ENCODE results near the gene CACNA2D2.
A peak's percentile ranks its signal among the peaks of the same experiment; 100 is the strongest.

Gene CACNA2D2

GRCh38 chr3:50441424-50442217 lies 61.8 kb downstream of the CACNA2D2 start:
- no peaks in the 10 kb centered on the region for H3K4me1 ChIP-seq (ENCODE audit: insufficient read depth, low read length)
- peaks cover 20% of the 10 kb centered on the region for H3K27me3 ChIP-seq (ENCODE audit: insufficient read depth, low read length, poor library complexity)
- peaks cover 7% of the 10 kb centered on the region for H4K20me1 ChIP-seq (ENCODE audit: insufficient read depth, low read length)
- DNase-seq, result no peak
- H3K27ac ChIP-seq (ENCODE audit: low read length), result no peak overlapping the region
- no peak overlapping the region for H3K4me3 ChIP-seq (ENCODE audit: low read depth in 1 of 2, low read length in 2 of 2)
- no peaks in the 10 kb centered on the region for H3K9me3 ChIP-seq (ENCODE audit: insufficient read depth, low read length, severe bottlenecking)
- no peak for ATAC-seq (ENCODE audit: insufficient read depth, low read depth)
- no peaks in the 10 kb centered on the region for H3K79me2 ChIP-seq (ENCODE audit: insufficient read depth, low read length)
- no peaks in the 10 kb centered on the region for H3K36me3 ChIP-seq (ENCODE audit: insufficient read depth, low read length)
- no peak overlapping the region for H3K4me2 ChIP-seq (ENCODE audit: insufficient read depth, low read length)
- H3K9ac ChIP-seq (ENCODE audit: low read depth, low read length), result no peak overlapping the region
- no peak overlapping the region for H2AFZ ChIP-seq (ENCODE audit: low read depth, low read length)
- TF ChIP-seq CTCF (IDR thresholded peaks at IDR 0.05; ENCODE audit: borderline replicate concordance, extremely low read depth, low read length, poor library complexity, severe bottlenecking), result no peak
- TF ChIP-seq EZH2 (IDR thresholded peaks at IDR 0.05; ENCODE audit: borderline replicate concordance, low read depth, low read length, severe bottlenecking), result no peak

GRCh38 chr3:50436114-50436674 lies 67.2 kb downstream of the CACNA2D2 start:
- no peaks in the 10 kb centered on the region for H3K9me3 ChIP-seq (ENCODE audit: insufficient read depth, low read length, severe bottlenecking)
- no peak overlapping the region for H3K27ac ChIP-seq (ENCODE audit: low read length)
- TF ChIP-seq CTCF (IDR thresholded peaks at IDR 0.05; ENCODE audit: borderline replicate concordance, extremely low read depth, low read length, poor library complexity, severe bottlenecking) (peak; percentile 84), EZH2 (IDR thresholded peaks at IDR 0.05; ENCODE audit: borderline replicate concordance, low read depth, low read length, severe bottlenecking) (no peak)
- H3K9ac ChIP-seq (ENCODE audit: low read depth, low read length), result no peak overlapping the region
- no peaks in the 10 kb centered on the region for H3K79me2 ChIP-seq (ENCODE audit: insufficient read depth, low read length)
- no peak overlapping the region for H2AFZ ChIP-seq (ENCODE audit: low read depth, low read length)
- H3K27me3 ChIP-seq (ENCODE audit: insufficient read depth, low read length, poor library complexity), result peaks cover 9% of the 10 kb centered on the region
- H3K4me3 ChIP-seq (ENCODE audit: low read depth in 1 of 2, low read length in 2 of 2), result no peak overlapping the region
- no peak overlapping the region for H3K4me2 ChIP-seq (ENCODE audit: insufficient read depth, low read length)
- H3K4me1 ChIP-seq (ENCODE audit: insufficient read depth, low read length), result no peaks in the 10 kb centered on the region
- H4K20me1 ChIP-seq (ENCODE audit: insufficient read depth, low read length), result peaks cover 10% of the 10 kb centered on the region
- DNase-seq (peak; percentile 63), ATAC-seq (ENCODE audit: insufficient read depth, low read depth) (peak; percentile 90)
- H3K36me3 ChIP-seq (ENCODE audit: insufficient read depth, low read length), result no peaks in the 10 kb centered on the region

GRCh38 chr3:50435371-50436113 lies 67.9 kb downstream of the CACNA2D2 start:
- no peak overlapping the region for H3K4me3 ChIP-seq (ENCODE audit: low read depth in 1 of 2, low read length in 2 of 2)
- DNase-seq (no peak), ATAC-seq (ENCODE audit: insufficient read depth, low read depth) (peak; percentile 21; the same call in 1 of the 3 replicates)
- no peaks in the 10 kb centered on the region for H3K9me3 ChIP-seq (ENCODE audit: insufficient read depth, low read length, severe bottlenecking)
- no peaks in the 10 kb centered on the region for H3K36me3 ChIP-seq (ENCODE audit: insufficient read depth, low read length)
- TF ChIP-seq EZH2 (IDR thresholded peaks at IDR 0.05; ENCODE audit: borderline replicate concordance, low read depth, low read length, severe bottlenecking) (no peak), CTCF (IDR thresholded peaks at IDR 0.05; ENCODE audit: borderline replicate concordance, extremely low read depth, low read length, poor library complexity, severe bottlenecking) (no peak)
- H3K27me3 ChIP-seq (ENCODE audit: insufficient read depth, low read length, poor library complexity), result peaks cover 9% of the 10 kb centered on the region
- no peaks in the 10 kb centered on the region for H3K4me1 ChIP-seq (ENCODE audit: insufficient read depth, low read length)
- H3K9ac ChIP-seq (ENCODE audit: low read depth, low read length), result no peak overlapping the region
- peaks cover 10% of the 10 kb centered on the region for H4K20me1 ChIP-seq (ENCODE audit: insufficient read depth, low read length)
- no peak overlapping the region for H3K27ac ChIP-seq (ENCODE audit: low read length)
- no peak overlapping the region for H3K4me2 ChIP-seq (ENCODE audit: insufficient read depth, low read length)
- no peaks in the 10 kb centered on the region for H3K79me2 ChIP-seq (ENCODE audit: insufficient read depth, low read length)
- H2AFZ ChIP-seq (ENCODE audit: low read depth, low read length), result no peak overlapping the region

All from DND-41 (cell line).